AG04449 (cell line): ENCODE data around the gene MAG.

Source experiments
- CTCF ChIA-PET: fragments of 350-600 bp; formaldehyde crosslinking; extraction: SDS; loops from one replicate; lab custom pipeline; 2021; ENCODE audit warnings: antibody characterized with exemption; lab: Yijun Ruan, JAX
- POLR2A ChIA-PET: fragments of 400-600, 350-600 bp; formaldehyde crosslinking; extraction: SDS; loops from one replicate; lab custom pipeline; 2020; ENCODE audit warnings: antibody characterized with exemption, inconsistent platforms; lab: Yijun Ruan, JAX
- DNase-seq: peaks from one replicate; pipeline ENCODE4 v3.0.0-alpha.2; 2010; ENCODE audit warnings: low read depth, low spot score
- H3K4me3 ChIP-seq: 2 replicates; pipeline ENCODE4 v1.5.1; 2011; ENCODE audit warnings: low read depth, mild to moderate bottlenecking, control low read depth, low read length
- TF ChIP-seq, protein P1 (sequence below): IDR thresholded peaks from one replicate; pipeline ENCODE4 v1.5.1; 2011; ENCODE audit warnings: mild to moderate bottlenecking, moderate library complexity, low read length, control low read depth, inconsistent platforms; ENCODE audit not compliant: insufficient read depth; ENCODE audit errors: missing control alignments

MAG gene

DNA sequence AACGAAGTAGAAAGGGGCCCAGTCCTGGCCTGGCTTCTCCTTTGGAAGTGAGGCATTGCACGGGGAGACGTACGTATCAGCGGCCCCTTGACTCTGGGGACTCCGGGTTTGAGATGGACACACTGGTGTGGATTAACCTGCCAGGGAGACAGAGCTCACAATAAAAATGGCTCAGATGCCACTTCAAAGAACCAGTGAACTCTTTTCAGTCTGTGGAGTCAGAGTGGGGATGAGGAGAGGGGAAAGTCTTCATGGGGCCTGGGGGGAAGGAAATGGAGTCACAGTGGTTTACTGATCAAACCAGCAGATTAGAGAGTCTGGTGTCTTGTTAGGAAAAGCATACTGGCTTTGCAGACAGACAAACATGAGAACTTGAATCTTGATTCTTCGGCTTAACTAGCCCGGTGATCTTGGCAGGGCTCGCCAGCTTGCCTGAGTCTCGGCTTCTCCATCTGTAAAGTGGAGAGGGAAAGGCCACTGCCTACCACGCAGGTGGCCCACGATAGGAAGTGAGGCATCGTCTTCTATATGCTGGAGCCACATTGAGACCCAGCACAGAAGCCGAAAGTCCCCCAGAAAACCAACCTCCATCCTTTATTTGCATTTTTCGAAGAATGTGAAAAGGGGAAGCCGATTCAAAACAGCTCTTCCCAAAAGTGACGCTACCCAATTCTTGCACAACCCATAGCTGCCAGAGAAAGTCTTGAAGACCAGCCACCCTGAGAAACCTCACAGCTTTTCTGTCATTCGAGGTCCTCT, 55.4 kb downstream of the MAG start, which contains the start of gene FFAR1:
FFAR1 (plus strand) TSS at position 732 of the 759 bp plus-strand sequence. CDS start 3,650 bp downstream, outside the sequence.
- H3K4me3 ChIP-seq, result no peak within 1 kb of the TSS
- TF ChIP-seq, protein P1, sequence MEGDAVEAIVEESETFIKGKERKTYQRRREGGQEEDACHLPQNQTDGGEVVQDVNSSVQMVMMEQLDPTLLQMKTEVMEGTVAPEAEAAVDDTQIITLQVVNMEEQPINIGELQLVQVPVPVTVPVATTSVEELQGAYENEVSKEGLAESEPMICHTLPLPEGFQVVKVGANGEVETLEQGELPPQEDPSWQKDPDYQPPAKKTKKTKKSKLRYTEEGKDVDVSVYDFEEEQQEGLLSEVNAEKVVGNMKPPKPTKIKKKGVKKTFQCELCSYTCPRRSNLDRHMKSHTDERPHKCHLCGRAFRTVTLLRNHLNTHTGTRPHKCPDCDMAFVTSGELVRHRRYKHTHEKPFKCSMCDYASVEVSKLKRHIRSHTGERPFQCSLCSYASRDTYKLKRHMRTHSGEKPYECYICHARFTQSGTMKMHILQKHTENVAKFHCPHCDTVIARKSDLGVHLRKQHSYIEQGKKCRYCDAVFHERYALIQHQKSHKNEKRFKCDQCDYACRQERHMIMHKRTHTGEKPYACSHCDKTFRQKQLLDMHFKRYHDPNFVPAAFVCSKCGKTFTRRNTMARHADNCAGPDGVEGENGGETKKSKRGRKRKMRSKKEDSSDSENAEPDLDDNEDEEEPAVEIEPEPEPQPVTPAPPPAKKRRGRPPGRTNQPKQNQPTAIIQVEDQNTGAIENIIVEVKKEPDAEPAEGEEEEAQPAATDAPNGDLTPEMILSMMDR, result no peak
- no peak for DNase-seq
- CTCF ChIA-PET, result interaction anchor here (0.8 kb wide), 1 partner anchor 163 kb away, joined by 3 read pairs; no protein-coding TSS in a partner anchor
- POLR2A ChIA-PET, result no interaction called here

DNA sequence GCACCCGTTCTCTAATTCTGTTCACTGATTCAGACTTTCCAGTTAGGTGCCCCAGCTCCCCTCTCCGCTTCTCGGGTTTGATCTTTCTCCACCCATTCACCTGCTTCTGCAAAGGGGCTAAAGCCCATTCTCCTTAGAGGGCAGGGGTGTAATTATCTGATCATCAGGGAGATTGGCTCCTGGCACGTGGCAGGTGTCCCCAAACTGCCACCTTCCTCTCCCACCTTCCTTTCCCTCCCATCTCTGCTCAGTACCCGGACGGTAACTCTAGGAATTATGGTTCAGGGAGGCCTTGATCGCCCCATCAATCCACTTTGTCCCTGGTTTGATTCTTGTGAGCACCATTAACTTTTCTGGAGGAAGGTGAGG, 56.0 kb downstream of the MAG start:
- TF ChIP-seq, protein P1, result no peak
- POLR2A ChIA-PET, result interaction anchor here (0.6 kb wide), 1 partner anchor 267 kb away, joined by 3 read pairs; no protein-coding TSS in a partner anchor
- H3K4me3 ChIP-seq, result no peak overlapping the region
- CTCF ChIA-PET, result interaction anchor here (0.8 kb wide), 1 partner anchor 163 kb away, joined by 3 read pairs; no protein-coding TSS in a partner anchor
- no peak for DNase-seq

DNA sequence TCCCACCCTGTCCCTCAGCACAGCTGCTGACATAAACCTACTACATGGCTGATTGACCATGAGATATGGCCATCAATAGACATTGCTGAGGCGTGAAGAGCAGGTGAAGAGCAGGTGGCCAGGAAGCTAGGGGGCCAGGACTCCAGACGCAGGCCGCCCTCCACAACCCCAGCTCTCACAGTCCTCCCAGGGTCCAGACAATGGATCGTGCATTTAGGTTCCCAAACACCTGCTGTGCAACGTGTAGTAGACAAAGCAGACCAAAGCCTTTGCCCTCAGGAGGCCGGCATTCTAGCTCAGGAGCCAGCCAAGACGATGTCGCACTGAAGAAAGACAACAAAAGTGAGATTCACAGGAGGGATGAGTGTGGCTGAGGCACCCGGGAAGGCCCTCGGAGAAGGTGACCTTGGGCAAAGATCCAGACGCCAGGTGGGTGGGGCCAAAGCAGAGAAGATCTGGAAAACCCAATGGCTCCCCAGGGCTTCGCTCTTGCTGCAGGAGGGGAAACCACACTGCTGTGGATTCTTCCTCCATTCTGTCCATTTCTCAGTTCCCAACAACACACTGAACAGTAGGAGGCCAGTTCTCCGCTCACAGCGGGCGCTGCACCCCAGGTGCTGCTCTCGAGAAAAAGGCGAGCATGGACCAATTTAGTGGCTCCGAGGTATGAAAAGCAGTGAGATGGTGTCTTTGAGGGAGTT, 57.1 kb downstream of the MAG start:
- H3K4me3 ChIP-seq, result no peak overlapping the region
- DNase-seq, result no peak
- TF ChIP-seq, protein P1, result no peak
- ChIA-PET POLR2A (no interaction called here), CTCF (interaction anchor here (1.3 kb wide), 1 partner anchor 143 kb away, joined by 3 read pairs; no protein-coding TSS in a partner anchor)

DNA sequence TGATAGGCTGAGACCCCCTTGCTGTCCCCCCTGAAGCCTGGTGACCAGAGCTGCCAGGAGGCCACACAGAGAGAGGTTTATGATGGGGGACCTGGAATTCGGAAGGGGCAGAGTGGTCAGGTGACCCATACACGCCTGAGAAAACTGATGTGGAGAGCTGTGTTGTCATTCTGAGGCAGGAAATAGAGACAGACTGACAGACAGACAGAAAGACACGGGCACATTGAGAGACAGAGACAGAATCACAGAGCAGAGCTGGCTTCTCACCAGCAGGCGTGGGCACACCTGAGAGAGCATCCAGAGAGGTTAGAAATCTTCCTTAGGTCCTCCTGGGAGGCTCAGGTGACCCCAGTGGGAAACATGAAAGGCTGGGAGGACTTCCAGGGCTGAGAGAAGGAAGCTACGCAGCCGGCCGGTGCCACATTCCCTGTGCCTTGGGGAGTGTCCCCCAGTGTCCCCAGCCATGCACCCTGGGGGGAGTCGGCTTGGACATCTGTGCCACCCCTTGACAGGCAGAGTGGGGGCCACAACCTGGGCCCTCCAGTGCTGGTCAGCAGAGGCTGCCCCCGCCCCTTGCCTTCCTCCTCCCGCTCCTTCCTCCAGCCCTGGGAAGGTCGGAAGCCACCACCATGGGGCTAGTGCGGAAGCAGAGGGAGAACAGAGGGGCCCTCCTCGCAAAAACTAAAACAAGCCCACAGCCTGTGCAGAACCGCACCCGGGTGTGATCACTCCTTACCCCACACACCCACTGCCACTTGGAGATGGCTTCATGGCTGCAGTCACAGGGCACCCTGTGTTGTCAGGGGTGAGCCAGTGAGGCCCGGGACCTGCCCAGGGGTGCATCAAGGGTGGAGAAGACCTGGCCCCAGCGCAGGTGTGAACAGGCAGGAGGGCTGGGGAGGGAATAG, 57.9 kb downstream of the MAG start:
- CTCF ChIA-PET, result interaction anchor here (1.3 kb wide), 1 partner anchor 142 kb away, joined by 3 read pairs; no protein-coding TSS in a partner anchor
- TF ChIP-seq, protein P1, result no peak
- no peak for DNase-seq
- POLR2A ChIA-PET, result no interaction called here
- H3K4me3 ChIP-seq, result no peak overlapping the region

DNA sequence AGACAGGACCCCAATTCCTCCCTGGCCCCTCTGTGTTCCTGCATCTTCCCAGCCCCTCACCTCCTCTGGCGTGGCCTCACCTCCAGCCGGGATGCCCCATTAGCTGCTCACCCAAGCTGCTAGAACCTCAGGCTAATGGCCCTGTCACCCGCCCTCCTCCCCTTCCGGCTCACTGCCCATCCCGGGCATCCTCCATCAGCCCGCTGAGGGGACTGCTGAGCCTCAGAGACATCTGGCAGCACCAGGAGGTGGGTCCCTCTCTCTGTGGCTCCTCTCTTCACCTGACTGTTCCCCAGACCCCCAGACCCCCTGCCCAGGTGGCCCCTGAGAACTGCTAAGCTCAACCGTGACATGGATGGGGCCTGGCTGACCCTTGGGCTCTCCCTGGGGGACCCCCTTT, 58.6 kb downstream of the MAG start:
- CTCF ChIA-PET, result interaction anchor here (3.6 to 6.3 kb wide), 2 partner anchors 118 to 144 kb away, joined by 20 to 93 read pairs; no protein-coding TSS in a partner anchor
- DNase-seq, result no peak

More for the DNA sequence above, 58.6 kb downstream of the MAG start:
- TF ChIP-seq, protein P1, result no peak
- H3K4me3 ChIP-seq, result no peak overlapping the region
- POLR2A ChIA-PET, result no interaction called here
